ENCODE data around the gene TRPM4.
"Not testable (repeated sequence)": the region's sequence is repeated elsewhere in the genome, so short reads cannot be mapped to it uniquely, and the experiment has no call there.

The TRPM4 gene

DNA sequence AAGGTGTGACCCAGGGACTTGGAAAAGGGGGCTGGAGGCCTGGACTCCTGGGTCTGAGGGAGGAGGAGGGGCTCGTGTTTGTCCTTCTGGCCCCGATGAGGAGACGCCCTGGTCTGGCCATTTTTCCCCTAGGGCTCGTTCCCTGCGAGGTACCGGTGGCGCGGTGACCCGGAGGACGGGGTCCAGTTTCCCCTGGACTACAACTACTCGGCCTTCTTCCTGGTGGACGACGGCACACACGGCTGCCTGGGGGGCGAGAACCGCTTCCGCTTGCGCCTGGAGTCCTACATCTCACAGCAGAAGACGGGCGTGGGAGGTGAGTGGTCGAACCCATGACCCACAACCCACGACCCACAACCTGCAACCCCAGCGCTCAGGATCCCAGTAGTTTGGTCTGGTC lies 10.8 kb downstream of the TRPM4 start:
- Histone ChIP-seq H3K36me3 (peaks cover 10% of the 10 kb centered on the region), H3K4me3 (ENCODE audit: low read depth, low read length) (no peak overlapping the region), H3K27me3 (ENCODE audit: insufficient read depth, low read depth, severe bottlenecking) (no peaks in the 10 kb centered on the region), H3K27ac (no peak overlapping the region), H3K9me3 (ENCODE audit: severe bottlenecking) (no peaks in the 10 kb centered on the region)
- DNase-seq = no peak
- TF ChIP-seq, protein P1, sequence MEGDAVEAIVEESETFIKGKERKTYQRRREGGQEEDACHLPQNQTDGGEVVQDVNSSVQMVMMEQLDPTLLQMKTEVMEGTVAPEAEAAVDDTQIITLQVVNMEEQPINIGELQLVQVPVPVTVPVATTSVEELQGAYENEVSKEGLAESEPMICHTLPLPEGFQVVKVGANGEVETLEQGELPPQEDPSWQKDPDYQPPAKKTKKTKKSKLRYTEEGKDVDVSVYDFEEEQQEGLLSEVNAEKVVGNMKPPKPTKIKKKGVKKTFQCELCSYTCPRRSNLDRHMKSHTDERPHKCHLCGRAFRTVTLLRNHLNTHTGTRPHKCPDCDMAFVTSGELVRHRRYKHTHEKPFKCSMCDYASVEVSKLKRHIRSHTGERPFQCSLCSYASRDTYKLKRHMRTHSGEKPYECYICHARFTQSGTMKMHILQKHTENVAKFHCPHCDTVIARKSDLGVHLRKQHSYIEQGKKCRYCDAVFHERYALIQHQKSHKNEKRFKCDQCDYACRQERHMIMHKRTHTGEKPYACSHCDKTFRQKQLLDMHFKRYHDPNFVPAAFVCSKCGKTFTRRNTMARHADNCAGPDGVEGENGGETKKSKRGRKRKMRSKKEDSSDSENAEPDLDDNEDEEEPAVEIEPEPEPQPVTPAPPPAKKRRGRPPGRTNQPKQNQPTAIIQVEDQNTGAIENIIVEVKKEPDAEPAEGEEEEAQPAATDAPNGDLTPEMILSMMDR (IDR thresholded peaks at IDR 0.05; ENCODE audit: low read depth, low read length) = no peak

DNA sequence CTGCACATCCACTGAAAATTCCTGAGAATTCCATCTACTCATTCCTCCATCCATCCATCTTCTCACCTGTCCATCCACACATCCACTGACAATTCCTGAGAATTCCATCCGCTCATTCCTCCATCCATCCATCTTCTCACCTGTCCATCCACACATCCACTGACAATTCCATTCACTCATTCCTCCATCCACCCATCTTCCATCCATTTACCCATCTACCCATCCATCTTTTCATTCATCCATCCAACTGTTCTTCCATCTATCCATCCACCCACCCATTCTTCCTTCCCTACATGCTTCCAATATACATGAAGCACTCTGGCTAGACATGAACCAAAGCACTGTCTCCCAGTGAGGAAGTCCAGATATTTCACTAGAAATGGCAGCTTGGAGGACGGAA lies 15.6 kb downstream of the TRPM4 start:
- no peak overlapping the region for H3K4me3 ChIP-seq (ENCODE audit: low read depth, low read length)
- TF ChIP-seq, protein P1 (IDR thresholded peaks at IDR 0.05; ENCODE audit: low read depth, low read length) = no peak
- no peak for DNase-seq
- H3K27ac ChIP-seq = no peak overlapping the region
- H3K36me3 ChIP-seq = peaks cover 10% of the 10 kb centered on the region
- H3K9me3 ChIP-seq (ENCODE audit: severe bottlenecking) = no peaks in the 10 kb centered on the region
- no peaks in the 10 kb centered on the region for H3K27me3 ChIP-seq (ENCODE audit: insufficient read depth, low read depth, severe bottlenecking)

DNA sequence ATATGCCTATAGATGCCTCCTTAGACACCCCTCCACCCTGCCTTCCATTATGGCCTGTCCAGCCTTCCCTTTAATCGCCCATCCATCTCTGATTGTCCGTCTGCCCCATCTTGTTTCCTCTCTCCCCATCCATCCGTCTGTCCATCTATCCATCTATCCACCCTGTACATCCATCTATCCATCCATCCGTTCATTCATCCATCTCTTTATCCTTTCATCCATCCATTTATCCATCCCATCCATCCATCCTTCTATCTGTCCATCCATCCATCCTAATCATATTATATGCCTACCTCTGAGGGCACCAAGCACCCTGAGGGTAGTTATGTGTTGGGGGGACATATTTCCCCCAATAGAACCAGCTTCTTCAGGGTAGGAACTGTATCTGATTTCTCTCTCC lies 23.1 kb downstream of the TRPM4 start:
- H3K36me3 ChIP-seq = peaks cover 6% of the 10 kb centered on the region; the same call in 1 of the 2 replicates
- TF ChIP-seq, protein P1 (IDR thresholded peaks at IDR 0.05; ENCODE audit: low read depth, low read length) = no peak
- no peaks in the 10 kb centered on the region for H3K27me3 ChIP-seq (ENCODE audit: insufficient read depth, low read depth, severe bottlenecking)
- DNase-seq = no peak
- H3K9me3 ChIP-seq (ENCODE audit: severe bottlenecking) = no peaks in the 10 kb centered on the region
- no peak overlapping the region for H3K27ac ChIP-seq
- no peak overlapping the region for H3K4me3 ChIP-seq (ENCODE audit: low read depth, low read length)

DNA sequence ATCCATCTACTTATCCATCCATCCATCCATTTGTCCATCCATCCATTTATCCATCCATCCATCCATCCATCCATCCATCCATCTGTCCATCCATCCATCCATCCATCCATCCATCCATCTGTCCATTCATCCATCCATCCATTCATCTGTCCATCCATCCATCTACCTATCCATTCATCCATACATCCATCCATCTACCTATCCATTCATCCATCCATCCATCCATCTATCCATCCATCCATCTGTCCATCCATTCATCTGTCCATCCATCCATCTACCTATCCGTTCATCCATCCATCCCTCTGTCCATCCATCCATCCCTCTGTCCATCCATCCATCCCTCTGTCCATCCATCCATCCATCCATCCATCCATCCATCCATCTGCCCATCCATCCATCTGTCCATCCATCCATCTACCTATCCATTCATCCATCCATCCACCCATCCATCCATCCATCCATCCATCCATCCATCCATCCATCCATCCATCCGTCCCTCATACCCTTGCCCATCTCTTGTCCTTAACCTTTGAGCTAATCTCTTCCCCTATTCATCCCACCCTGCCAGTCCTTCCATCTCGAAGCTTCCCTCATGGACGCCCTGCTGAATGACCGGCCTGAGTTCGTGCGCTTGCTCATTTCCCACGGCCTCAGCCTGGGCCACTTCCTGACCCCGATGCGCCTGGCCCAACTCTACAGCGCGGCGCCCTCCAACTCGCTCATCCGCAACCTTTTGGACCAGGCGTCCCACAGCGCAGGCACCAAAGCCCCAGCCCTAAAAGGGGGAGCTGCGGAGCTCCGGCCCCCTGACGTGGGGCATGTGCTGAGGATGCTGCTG lies 24.6 kb downstream of the TRPM4 start:
- H3K36me3 ChIP-seq; DNase-seq; H3K9me3 ChIP-seq (ENCODE audit: severe bottlenecking); H3K27me3 ChIP-seq (ENCODE audit: insufficient read depth, low read depth, severe bottlenecking); H3K27ac ChIP-seq; H3K4me3 ChIP-seq (ENCODE audit: low read depth, low read length): not testable (repeated sequence)

DNA sequence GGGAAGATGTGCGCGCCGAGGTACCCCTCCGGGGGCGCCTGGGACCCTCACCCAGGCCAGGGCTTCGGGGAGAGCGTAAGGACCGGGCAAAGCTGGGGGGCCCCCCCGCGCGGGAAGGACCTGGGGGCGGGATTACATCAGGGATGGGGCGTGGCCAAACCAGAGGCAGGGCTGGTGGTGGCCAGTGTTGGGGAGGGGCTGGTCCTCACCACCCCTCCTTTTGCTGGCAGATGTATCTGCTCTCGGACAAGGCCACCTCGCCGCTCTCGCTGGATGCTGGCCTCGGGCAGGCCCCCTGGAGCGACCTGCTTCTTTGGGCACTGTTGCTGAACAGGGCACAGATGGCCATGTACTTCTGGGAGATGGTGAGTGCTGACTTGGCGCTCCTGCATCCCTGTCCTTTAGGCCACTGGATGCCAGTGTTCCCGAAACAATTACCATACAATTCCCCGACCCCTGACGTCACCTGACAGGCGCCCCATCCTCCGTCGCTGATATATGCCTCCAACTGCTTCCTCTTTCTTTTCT lies 25.3 kb downstream of the TRPM4 start:
- H3K27me3 ChIP-seq (ENCODE audit: insufficient read depth, low read depth, severe bottlenecking) = no peaks in the 10 kb centered on the region
- TF ChIP-seq, protein P1 (IDR thresholded peaks at IDR 0.05; ENCODE audit: low read depth, low read length) = no peak
- peaks cover 6% of the 10 kb centered on the region; the same call in 1 of the 2 replicates for H3K36me3 ChIP-seq
- no peaks in the 10 kb centered on the region for H3K9me3 ChIP-seq (ENCODE audit: severe bottlenecking)
- no peak overlapping the region for H3K4me3 ChIP-seq (ENCODE audit: low read depth, low read length)
- no peak for DNase-seq
- H3K27ac ChIP-seq = no peak overlapping the region

DNA sequence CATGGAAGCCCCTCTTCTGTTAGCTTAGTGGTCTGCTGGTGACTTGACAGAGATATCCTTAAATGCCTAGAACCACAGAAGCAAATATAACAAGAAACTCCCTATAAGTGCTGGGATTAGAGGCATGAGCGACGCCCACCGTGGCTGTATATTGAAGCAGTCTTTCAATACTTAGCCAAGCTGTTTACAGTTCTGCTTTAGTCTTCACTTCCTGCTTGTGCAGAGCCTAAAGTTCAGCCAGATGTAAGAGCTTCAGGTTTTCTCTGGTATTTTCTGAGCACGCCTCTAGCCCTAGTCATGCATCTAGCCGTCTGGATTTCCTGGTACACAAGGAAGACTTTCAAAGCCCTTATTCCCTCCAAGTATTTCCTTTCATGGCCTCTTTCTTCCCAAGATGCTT lies 28.5 kb downstream of the TRPM4 start:
- Histone ChIP-seq H3K4me3 (ENCODE audit: low read depth, low read length) (no peak overlapping the region), H3K27ac (no peak overlapping the region), H3K36me3 (peaks cover 15% of the 10 kb centered on the region), H3K27me3 (ENCODE audit: insufficient read depth, low read depth, severe bottlenecking) (no peaks in the 10 kb centered on the region), H3K9me3 (ENCODE audit: severe bottlenecking) (peaks cover 3% of the 10 kb centered on the region)
- no peak for DNase-seq
- TF ChIP-seq, protein P1 (IDR thresholded peaks at IDR 0.05; ENCODE audit: low read depth, low read length) = no peak
